Inferior parietal cortex (tissue), 1 donor: ENCODE results near the gene SERTAD4.
"Not testable (repeated sequence)": the region's sequence is repeated elsewhere in the genome, so short reads cannot be mapped to it uniquely, and the experiment has no call there.

Source experiments
- DNase-seq: peaks from one replicate; pipeline ENCODE4 v3.0.0-alpha.2; 2016; ENCODE audit errors: extremely low spot score

The SERTAD4 gene

GRCh38 chr1:210259561-210259960, 27.0 kb downstream of the SERTAD4 start:
- DNase-seq: no peak

GRCh38 chr1:210260096-210260495, 27.5 kb downstream of the SERTAD4 start:
- no peak for DNase-seq

GRCh38 chr1:210262167-210262896, 29.7 kb downstream of the SERTAD4 start:
- no peak for DNase-seq

GRCh38 chr1:210262897-210263272, 30.3 kb downstream of the SERTAD4 start:
- no peak for DNase-seq

- DNase-seq: no peak
Measured at GRCh38 chr1:210263963-210264362, 31.4 kb downstream of the SERTAD4 start.

- DNase-seq: no peak
Measured at GRCh38 chr1:210264496-210265380, 32.1 kb downstream of the SERTAD4 start.

- not testable (repeated sequence) for DNase-seq
Measured at GRCh38 chr1:210265392-210265955, 32.9 kb downstream of the SERTAD4 start.

- no peak for DNase-seq
Measured at GRCh38 chr1:210269981-210270380, 37.4 kb downstream of the SERTAD4 start.

GRCh38 chr1:210272666-210273065, 40.1 kb downstream of the SERTAD4 start:
- no peak for DNase-seq

GRCh38 chr1:210280221-210280620, 47.6 kb downstream of the SERTAD4 start:
- no peak for DNase-seq

GRCh38 chr1:210288116-210288515, 55.5 kb downstream of the SERTAD4 start:
- DNase-seq: no peak

- no peak for DNase-seq
Measured at GRCh38 chr1:210289248-210289647, 56.7 kb downstream of the SERTAD4 start.

GRCh38 chr1:210291081-210291764, 58.6 kb downstream of the SERTAD4 start:
- DNase-seq: no peak

- DNase-seq: no peak
Measured at GRCh38 chr1:210291786-210292230, 59.2 kb downstream of the SERTAD4 start.

- DNase-seq: no peak
Measured at GRCh38 chr1:210292231-210292871, 59.8 kb downstream of the SERTAD4 start.

- no peak for DNase-seq
Measured at GRCh38 chr1:210293171-210293607, 60.6 kb downstream of the SERTAD4 start.

- DNase-seq: no peak
Measured at GRCh38 chr1:210294999-210295745, 62.6 kb downstream of the SERTAD4 start.
